GM19238 (cell line): ENCODE measurements around the gene CEMIP2.

Source experiments
- DNase-seq: peaks from one replicate; pipeline ENCODE4 v3.0.0; 2011; ENCODE audit warnings: low spot score; ENCODE audit not compliant: insufficient read length

Gene CEMIP2

DNA sequence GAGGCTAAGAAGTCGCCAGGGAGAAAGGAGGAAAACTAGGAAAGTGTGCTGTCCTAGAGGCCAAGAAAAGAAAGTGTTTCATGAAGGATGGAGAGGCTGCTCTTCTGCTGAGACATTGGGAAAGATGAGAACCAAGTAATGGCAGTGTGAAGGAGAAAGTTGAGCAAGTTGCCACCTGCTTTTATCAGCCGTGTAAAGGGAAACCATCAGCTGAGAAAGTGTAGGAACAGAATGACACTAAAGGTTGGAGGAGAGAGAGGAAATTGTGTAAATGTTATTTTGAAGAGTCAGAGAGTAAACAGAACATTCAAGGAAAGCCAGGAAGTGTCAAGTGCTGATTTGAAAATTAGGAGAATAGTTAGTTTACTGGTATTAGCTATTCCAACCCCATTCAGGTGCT lies 125.0 kb downstream of the CEMIP2 start:
- DNase-seq: no peak

DNA sequence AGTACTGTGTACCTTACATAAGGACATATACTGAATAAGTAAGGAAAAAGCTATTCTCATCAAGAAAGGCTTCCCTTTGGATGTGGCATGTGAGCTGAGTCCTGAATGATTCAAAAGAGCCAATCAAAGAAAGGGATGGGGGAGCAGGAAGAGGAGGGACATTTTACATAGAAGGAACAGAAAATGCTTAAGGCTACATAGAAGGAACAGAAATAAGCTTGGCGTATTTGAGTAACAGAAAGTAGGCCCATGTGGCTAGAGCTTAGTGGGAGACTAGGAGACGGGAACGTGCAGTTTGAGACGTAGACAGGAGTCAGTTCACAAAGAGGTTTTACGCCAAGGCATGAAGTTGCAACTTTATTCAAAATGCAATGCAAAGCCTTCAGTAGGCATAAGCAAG lies 126.3 kb downstream of the CEMIP2 start:
- no peak for DNase-seq

DNA sequence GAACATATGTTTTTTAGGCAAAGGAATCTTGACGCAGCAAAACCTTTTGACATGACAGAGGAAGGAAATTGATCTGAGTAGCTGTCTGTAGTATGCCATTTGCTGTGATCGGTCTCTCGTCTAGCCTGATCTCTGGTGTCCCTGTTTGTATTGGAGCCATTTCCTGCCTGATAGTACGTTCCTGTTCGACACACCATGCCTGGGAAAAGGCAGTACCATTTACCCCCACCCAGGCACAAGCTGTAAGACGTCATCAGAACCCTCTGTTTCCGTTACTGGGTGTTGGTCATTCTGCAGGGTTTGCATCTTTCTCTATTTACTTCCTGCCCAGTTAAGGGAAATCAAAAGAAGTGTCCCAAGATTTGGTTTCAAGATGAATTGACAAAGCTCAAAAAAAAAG lies 129.7 kb downstream of the CEMIP2 start:
- DNase-seq: no peak

DNA sequence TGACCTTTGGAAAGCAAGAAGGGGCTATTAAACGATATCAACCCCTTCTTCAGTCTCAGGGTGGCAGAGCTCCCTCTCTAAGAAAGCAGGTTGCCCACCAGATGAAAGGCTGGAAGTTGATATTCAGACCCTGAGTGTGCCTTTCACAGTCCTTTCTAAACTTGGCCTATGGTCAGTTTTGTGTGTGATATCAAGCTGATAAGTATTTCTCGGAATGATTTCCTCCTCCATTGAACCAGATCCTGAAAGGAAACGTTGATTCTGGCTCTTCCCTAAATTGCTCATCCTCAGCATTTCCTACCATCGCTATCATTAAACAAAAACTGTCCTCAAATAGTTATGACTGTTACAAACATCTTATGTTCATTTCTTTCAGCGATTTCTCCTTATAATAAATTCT lies 130.4 kb downstream of the CEMIP2 start:
- DNase-seq: no peak

GRCh38 chr9:71637375-71637774 lies 130.9 kb downstream of the CEMIP2 start:
- DNase-seq: no peak

- no peak for DNase-seq
These were observed 132.0 kb downstream of the CEMIP2 start for GRCh38 chr9:71636143-71636839.

DNA sequence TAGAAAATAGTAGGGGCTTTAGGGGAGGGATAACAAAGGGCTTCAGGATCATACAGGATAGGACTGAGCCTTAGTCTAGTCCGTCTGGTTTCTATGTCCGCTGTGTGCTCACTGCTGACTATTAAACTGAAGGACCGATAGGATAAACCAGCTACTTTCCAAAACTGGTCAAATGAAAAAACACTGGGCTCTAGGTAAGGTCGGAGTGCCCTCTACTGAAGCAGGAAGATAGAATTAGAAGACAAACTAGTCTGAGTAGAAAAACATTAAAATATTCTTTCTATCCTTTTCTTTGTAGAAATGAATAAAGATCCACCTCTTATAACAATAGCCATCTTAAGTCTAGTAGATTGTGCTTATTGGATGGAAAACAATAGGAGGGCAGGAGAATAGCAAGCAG lies 133.6 kb downstream of the CEMIP2 start:
- DNase-seq: no peak
